Measurements from ENCODE around the gene FARSA. TPM values are rescaled to one million over a fixed set of nuclear protein-coding genes. Genes with fewer than 3 reads are reported as not detected.

FARSA gene
- total and polyA plus RNA-seq, 2 of the 13 experiments (the other 11 are each of a cell fraction or from before 2014, with no cell fraction given) = 25.9 to 72.0 TPM

GRCh38 chr19:12956446-12957388, 23.2 kb upstream of the FARSA start, which contains the start of gene GADD45GIP1 (continued):
- peak; percentile 46; the same call in 1 of the 2 replicates for TF ChIP-seq FOXO1 (CRISPR knock-in tag; IDR thresholded peaks at IDR 0.05)
- no peak for TF ChIP-seq SRSF9 (IDR thresholded peaks at IDR 0.05; ENCODE audit: borderline replicate concordance, insufficient read depth, low read depth, low read length, poor library complexity, severe bottlenecking)
- TF ChIP-seq ATAD3A (CRISPR knock-in tag; IDR thresholded peaks at IDR 0.05) = no peak
- TF ChIP-seq TCF12 (IDR thresholded peaks at IDR 0.05) = no peak
- no peak for TF ChIP-seq TCF12 (CRISPR knock-in tag; IDR thresholded peaks at IDR 0.05)
- TF ChIP-seq ZNF589 (CRISPR knock-in tag; conservative IDR thresholded peaks at IDR 0.05) = no peak
- TF ChIP-seq SKI (IDR thresholded peaks at IDR 0.05; ENCODE audit: partially characterized antibody) = no peak
- no peak; the same call in 1 of the 2 replicates for TF ChIP-seq PRMT3 (CRISPR knock-in tag; IDR thresholded peaks at IDR 0.05; ENCODE audit: borderline replicate concordance, low read depth)
- TF ChIP-seq CSRNP2 (CRISPR knock-in tag; conservative IDR thresholded peaks at IDR 0.05; ENCODE audit: low read depth) = no peak
- TF ChIP-seq ZNF337 (CRISPR knock-in tag; IDR thresholded peaks at IDR 0.05; ENCODE audit: borderline replicate concordance, low read depth) = no peak
- no peak for TF ChIP-seq ZNF629 (CRISPR knock-in tag; conservative IDR thresholded peaks at IDR 0.05)
- no peak for TF ChIP-seq KLF11 (CRISPR knock-in tag; IDR thresholded peaks at IDR 0.05)
- TF ChIP-seq NR1H2 (CRISPR knock-in tag; IDR thresholded peaks at IDR 0.05; ENCODE audit: borderline replicate concordance, low read depth) = no peak
- no peak for TF ChIP-seq TRIM22 (IDR thresholded peaks at IDR 0.05)
- TF ChIP-seq ZNF672 (CRISPR knock-in tag; IDR thresholded peaks at IDR 0.05) = no peak
- no peak for TF ChIP-seq ZNF652 (CRISPR knock-in tag; IDR thresholded peaks at IDR 0.05; ENCODE audit: borderline replicate concordance, low read depth)
- TF ChIP-seq ZNF331 (CRISPR knock-in tag; IDR thresholded peaks at IDR 0.05) = peak; percentile 35; the same call in 1 of the 2 replicates
- TF ChIP-seq SRSF1 (optimal IDR thresholded peaks at IDR 0.05; ENCODE audit: low read depth, low read length) = no peak
- TF ChIP-seq KMT2B (CRISPR knock-in tag; IDR thresholded peaks at IDR 0.05) = peak; percentile 54; the same call in 1 of the 2 replicates
- no peak for TF ChIP-seq ZBTB34 (CRISPR knock-in tag; IDR thresholded peaks at IDR 0.05)
- no peak for TF ChIP-seq ZNF7 (CRISPR knock-in tag; IDR thresholded peaks at IDR 0.05)
- peak; percentile 99 for TF ChIP-seq YY1 (IDR thresholded peaks at IDR 0.05; ENCODE audit: insufficient read depth, insufficient replicate concordance, low read depth, low read length)
- TF ChIP-seq MAFG (CRISPR knock-in tag; IDR thresholded peaks at IDR 0.05) = no peak
- no peak for TF ChIP-seq PRPF4 (IDR thresholded peaks at IDR 0.05; ENCODE audit: low read depth, low read length, poor library complexity, severe bottlenecking)
- 0 out of 2 replicates have a peak, but pooled peaks have one; percentile 9 for TF ChIP-seq CCDC6 (CRISPR knock-in tag; IDR thresholded peaks at IDR 0.05)
- TF ChIP-seq ZNF180 (CRISPR knock-in tag; IDR thresholded peaks at IDR 0.05; ENCODE audit: borderline replicate concordance, low read depth) = no peak
- TF ChIP-seq MIER3 (CRISPR knock-in tag; IDR thresholded peaks at IDR 0.05; ENCODE audit: borderline replicate concordance) = no peak; the same call in 1 of the 2 replicates

All from HepG2 (cell line).